GM12874 (cell line): ENCODE results near the gene SLC45A1.

Experiments
- CTCF ChIP-seq: IDR thresholded peaks from 2 replicates; pipeline ENCODE4 v1.5.1; 2011; ENCODE audit warnings: low read depth, mild to moderate bottlenecking, control low read depth, low read length, moderate library complexity; ENCODE audit not compliant: insufficient read depth

SLC45A1 gene

GRCh38 chr1:8332806-8333205 lies 14.9 kb downstream of the SLC45A1 start:
- no peak for TF ChIP-seq CTCF

GRCh38 chr1:8333246-8333987 lies 15.5 kb downstream of the SLC45A1 start:
- no peak for TF ChIP-seq CTCF

GRCh38 chr1:8334106-8334851 lies 16.4 kb downstream of the SLC45A1 start:
- TF ChIP-seq CTCF: no peak

- no peak for TF ChIP-seq CTCF
These were observed 17.3 kb downstream of the SLC45A1 start for GRCh38 chr1:8335246-8335645.

- no peak for TF ChIP-seq CTCF
These were observed 20.0 kb downstream of the SLC45A1 start for GRCh38 chr1:8337776-8338525.

- TF ChIP-seq CTCF: no peak
These were observed 20.8 kb downstream of the SLC45A1 start for GRCh38 chr1:8338526-8339202.

GRCh38 chr1:8339203-8339600 lies 21.3 kb downstream of the SLC45A1 start:
- no peak for TF ChIP-seq CTCF
